NT2/D1 (cell line): ENCODE data around the gene SYT11.

Experiments used
- SUZ12 ChIP-seq: IDR thresholded peaks from 2 replicates; pipeline ENCODE4 v1.6.1; 2011; ENCODE audit not compliant: insufficient read length, insufficient read depth; ENCODE audit errors: extremely low read depth
- YY1 ChIP-seq: IDR thresholded peaks from 2 replicates; pipeline ENCODE4 v1.6.1; 2011; ENCODE audit not compliant: insufficient read length, insufficient read depth
- ZNF274 ChIP-seq: IDR thresholded peaks from 2 replicates; pipeline ENCODE4 v1.6.1; 2011; ENCODE audit warnings: mild to moderate bottlenecking, low read depth, low read length

DNA sequence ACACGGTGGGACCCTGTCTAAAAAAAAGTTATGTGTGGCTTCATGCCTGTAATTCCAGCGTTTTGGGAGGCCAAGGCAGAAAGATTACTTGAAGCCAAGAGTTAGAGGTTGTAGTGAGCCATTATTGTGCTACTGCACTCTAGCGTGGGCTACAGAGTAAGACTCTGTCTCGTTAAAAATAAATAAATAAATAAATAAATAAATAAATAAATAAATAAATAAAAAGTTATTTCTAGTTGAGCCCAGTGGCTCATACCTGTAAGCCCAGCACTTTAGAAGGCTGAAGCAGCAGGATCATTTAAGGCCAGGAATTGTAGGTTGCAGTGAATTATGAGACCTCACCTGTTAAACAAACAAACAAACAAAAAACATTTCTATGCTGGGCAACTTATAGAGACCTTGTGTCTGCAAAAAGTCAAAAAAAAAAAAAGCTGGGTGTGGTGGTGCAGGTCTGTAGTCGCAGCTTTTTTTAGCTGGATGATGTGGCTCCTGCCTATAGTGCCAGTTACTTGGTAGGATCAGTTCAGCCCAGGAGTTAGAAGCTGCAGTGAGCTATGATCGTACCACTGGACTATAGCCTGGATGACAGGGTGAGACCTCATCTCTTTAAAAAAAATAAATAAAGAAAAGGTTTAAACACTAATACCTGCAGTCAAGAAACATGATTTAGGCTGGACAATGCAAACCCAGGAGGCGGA lies 27.9 kb upstream of the SYT11 start:
- TF ChIP-seq SUZ12, result no peak
- TF ChIP-seq ZNF274, result no peak
- no peak for TF ChIP-seq YY1
